ENCODE measurements around the gene CSNK1A1.
"Not testable (repeated sequence)": the region's sequence is repeated elsewhere in the genome, so short reads cannot be mapped to it uniquely, and the experiment has no call there.

Gene CSNK1A1

DNA sequence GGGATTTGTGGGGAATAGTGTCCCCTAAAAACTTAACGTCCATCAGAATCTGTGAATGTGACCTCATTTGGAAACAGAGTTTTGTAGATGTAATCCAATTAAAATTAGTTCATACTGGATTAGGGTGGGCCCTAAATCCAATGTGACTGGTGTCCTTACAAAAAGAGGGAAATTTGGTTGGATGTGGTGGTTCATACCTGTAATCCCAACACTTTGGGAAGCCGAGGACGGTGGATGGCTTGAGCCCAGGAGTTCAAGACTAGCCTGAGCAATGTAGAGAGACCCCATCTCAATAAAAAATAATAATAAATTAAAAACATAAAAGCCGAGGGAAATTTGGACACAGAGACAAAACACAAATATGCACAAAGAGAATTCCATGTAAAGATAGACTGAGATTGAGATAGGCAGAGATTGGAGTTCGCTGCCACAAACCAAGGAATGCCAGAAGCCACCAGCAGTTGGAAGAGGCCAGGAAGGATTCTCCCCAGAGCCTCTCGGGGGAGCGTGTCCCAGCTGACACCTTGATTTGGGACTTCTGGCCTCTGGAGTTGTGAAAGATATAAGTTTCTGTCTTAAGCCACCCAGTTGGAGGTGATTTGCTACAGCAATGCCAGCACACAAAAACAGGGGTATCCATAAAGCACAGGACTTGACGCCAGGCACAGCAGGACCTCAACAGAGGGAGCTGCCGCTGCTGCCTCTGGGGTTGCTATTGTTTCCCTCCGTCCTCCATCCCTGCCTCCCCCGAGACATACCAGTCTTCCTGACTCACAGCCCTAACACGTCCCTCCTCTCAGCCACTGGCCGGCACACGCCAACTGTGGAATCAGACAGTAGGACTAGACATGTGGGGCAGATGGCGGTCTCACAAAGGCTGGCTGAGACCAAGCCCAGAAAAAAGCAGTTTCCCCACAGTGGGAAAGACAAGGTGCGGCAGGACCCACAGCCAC, 98.3 kb downstream of the CSNK1A1 start:
- DNase-seq: peak; percentile 95

DNA sequence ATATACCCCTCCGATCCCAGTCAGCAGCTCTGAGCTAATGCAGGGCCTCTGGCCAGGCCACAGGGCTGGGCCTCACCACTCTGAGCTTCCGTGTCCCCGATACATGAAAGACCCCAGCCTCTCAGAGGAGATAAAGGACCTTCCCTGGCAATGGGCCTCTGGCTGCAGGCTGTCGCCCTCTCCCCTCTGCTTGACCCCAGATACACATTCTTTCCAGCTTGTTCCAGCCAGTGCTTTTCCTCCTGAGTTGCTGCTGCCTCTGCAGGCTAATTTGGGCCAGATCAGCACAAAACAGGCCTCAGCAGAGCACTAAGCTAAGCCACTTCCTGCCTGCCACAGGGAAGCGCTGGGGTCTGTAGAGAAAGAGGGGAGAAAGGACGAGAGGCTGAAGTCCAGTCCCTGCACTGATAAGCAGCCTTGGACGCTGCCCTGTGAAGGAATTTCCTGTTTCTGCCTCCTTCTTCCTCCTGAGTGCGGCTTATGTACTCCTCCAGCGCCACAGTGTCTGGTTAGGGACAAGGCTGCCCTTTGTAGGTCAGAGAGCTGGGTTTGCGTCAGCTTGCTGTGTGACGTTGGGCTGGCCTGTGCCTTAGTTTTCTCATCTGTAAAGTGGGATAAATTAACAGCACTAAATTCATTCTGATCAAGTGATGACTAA, 99.1 kb downstream of the CSNK1A1 start:
- DNase-seq: peak; percentile 85

DNA sequence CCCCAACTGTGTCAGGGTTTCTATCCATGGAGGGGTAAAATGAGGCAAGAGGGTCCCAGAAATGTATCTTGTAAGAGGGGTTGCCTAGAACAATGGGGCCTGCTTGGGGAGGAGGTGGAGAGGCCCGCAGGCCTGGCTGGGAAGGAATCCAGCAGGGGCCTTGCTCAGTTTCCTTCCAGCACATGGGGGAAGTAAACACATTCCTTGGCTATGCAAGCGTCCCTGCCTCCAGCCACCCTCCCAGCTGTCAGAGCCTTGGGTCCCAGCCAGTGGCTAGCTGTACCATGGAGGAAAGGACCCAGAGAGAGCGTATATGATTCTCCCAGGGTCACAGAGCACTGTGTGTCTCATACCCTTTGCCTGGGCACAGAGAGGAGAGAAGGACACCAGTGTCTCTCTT, 101.0 kb downstream of the CSNK1A1 start:
- no peak for DNase-seq

DNA sequence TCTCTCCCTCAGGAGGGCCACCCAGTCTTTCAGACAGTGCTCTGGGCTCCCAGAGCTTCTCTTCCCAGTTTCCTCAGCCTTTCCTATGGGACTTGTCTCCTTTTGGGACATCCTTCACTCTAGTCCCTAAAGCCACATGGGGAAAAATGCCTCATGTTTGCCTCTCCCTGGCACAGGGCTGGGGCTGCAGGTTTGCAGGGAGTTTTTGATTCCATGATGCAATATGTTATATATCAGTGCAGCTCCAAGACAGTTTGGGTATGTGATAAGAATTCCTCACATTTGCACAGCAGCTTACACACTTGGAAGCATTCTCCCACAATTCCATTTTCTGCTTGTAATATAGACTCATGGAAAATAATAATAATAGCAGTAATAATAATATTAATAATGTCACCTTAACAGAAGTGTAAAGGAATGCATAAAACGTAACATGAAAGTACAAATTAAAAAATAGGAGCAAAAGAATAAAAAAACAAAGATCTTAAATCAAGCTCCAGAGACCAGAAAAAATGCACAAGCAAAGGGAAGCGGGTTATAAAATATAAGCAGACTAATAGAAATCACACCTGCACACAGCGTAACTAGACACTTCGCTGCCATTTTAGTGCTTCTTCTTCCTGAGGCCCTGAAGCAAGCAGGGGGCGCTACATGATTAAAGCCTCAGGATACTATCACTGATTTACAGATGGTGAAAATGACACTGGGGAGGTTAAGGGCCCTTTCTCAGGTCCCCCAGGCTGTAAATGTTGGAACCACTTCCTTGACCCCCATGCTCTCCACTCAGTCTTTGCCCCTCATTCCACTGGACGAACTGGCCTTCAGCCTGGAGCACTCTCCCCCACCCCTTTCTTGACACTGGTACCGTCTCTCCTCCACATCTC, 102.2 kb downstream of the CSNK1A1 start:
- no peak for DNase-seq

DNA sequence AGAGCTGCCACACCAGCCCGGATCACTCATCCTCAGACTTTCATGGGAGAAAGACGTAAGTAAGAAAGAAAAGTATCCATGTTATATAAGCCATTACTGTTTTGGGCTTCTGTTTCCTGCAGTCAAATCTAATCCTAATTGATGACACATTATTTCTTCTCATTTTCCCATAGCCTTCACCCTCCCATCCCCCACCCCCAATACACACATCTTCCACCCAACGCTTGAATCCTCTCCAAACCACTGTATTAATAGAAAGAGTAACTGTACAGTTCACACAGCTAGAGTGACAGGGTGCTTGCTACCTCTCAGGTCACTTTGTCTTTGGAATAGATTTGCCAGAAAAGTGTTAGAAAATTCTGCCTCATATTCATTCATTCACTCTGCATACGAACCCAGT, 102.8 kb downstream of the CSNK1A1 start:
- no peak for DNase-seq

DNA sequence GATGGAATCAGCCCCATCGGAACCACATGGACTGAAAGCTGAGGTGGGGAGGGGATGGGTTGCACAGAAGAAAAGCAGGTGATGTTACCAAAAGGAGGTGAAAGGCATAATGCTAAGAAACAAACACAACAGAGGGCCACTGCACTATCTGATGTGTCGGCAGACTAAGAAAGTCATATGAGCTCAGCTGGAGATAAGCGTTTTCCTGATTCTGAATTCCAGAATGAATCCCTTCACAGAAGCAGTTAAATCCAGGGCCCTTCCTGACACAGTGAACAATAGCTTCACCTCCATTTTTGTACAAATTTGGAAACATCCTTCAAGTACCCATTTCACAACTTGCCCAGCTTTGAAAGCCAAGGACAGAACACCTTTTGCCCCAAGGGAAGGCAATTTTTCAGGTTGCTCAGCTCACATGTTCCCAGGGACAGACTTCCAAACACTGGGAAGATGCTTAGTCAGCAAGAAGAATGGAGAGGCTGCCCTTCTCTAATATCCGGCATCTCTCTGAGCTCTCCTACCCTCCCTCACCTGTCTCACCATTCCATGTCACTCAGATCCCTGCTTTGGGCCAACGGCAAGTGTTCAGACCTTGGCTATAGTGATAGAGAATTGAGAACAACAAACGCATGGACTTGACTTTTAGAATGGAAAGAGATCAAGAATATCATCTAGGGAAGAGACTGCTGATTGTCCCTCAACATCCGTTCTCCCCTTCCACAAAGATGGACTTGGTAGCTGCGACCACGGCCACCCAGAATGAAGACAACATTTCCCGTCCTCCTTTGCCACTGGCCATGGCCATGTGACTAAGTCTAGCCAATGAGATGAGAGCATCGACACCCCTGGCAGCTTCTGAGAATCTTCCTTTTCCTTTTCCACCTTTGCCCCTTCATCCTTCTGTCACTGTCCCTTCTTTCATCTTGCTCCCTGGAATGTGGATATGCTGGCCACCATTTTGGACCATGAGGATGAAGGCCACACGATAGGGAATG, 103.6 kb downstream of the CSNK1A1 start:
- no peak for DNase-seq

DNA sequence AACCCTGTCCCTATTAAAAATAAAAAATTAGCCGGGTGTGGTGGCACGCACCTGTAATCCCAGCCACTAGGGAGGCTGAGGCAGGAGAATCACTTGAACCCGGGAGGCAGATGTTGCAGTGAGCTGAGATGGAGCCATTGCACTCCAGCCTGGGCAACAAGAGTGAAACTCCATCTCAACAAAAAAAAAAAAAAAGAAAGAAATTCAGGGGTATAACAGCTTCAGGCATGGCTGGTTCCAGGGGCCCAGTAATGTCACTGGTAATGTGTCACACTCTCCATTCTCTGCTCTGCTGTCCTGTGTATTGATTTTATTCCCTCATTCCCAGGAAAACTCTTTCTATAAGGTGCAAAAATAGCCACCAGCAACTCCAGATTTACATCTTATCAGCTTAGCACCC, 104.4 kb downstream of the CSNK1A1 start:
- DNase-seq: not testable (repeated sequence)

DNA sequence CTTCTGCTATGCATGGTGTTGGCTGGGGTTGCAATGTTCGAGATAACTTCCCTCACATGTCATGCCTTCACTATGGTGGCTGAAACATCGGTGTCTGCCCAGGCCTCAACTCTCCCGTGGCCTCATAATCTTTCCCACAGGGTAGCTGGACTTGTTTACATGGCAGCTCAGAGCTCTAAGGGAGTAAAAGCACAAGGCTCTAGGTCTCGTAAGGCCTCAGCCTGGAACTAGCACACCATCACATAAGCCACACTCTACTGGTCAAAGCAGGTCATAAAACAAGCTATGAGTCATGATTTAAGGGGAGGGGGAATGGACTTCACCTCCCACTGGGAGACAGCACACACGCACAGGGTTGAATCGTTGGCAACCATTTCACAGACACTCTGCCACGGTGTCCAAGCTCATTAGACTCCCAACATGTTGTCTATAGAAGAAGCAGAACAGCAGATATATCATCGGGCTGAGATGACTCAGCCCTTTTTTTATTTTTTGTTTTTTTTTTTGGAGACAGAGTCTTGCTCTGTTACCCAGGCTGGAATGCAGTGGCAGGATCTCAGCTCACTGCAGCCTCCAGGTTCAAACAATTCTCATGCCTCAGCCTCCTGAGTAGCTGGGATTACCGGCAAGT, 105.4 kb downstream of the CSNK1A1 start:
- DNase-seq: peak; percentile 98

DNA sequence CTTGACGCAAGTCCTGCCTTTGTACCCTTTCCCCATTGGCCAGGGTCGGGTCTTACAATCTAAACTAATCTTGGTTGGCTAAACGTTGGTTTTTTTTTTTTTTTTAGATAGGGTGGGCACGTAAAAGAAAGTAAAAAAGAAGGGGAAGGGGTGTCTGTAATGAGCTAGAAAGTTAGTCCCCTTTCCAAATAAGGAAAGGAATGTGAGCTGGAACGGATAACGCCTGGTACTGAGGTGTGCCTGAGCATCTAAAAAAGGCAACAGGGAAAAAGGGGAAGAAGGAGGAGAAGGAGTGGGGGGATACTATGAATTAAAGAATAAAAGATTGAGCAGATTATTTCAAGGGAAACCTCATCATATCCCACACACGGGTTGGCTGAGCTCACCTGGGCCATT, 105.9 kb downstream of the CSNK1A1 start:
- no peak for DNase-seq

DNA sequence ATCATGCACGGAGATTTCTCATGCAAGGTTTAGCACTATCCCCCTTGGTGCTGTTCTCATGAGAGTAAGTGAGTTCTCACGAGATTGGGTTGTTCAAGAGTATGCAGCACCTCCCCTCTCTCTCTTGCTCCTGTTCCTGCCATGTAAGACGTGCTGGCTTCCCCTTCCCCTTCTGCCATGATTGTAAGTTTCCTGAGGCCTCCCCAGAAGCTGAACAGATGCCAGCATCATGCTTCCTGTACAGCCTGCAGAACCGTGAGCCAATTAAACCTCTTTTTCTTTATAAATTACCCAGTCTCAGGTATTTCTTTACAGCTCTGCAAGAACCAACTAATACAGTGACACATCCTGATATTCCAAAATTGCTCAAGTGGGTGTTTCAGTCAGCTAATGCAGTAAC, 106.8 kb downstream of the CSNK1A1 start:
- DNase-seq: not testable (repeated sequence)

DNA sequence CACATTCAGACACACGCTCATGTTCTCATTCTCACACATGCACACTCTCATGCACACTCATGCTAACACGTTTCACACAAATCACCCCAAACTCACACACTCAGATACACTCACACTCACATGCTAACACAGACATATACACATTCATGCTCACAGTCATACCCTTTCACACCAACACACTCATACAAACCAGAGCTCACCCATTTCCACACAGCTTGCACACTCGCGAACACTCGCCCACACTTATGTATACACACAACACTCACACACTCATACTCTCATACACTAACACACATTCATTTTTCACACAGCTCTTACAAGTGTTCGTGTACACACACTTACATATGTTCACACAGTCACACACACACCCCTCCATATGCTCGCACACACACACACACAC, 108.0 kb downstream of the CSNK1A1 start:
- DNase-seq: no peak

DNA sequence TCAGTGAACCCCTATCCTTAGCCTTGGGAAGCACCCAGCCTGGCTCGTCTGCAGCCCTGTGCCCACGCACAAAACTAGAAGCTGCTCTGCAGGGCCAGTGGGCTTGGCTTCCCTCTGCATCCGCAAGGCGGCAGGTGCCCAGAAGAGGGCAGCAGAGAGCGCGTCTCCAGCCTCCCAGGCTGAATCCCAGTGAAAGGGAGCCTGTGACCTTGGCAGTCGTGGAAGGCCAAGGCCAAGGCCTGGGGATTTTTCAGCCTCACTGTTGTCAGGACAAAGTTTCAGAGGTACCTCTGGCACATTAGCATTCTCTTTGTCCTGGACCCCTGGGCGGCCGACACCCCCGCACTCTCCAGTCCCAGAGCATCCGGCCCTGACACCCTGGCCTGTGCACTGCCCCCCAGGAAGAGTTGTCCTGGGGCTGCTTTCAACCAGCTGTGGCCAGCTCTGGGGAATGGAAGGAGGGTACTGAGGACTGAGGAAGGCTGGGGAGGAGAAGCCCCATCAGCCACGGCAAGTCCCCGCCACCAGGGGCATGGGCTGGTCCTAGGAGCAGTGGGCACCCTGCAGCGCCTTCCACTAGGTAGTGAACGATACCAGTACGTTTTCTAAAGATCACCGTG, 108.6 kb downstream of the CSNK1A1 start:
- peak; percentile 43 for DNase-seq

All from kidney glomerular epithelial cell (primary cell).